ENCODE measurements around the gene NSFL1C.

- TF ChIP-seq CTCF (IDR thresholded peaks at IDR 0.05) (no peak), ZFX (IDR thresholded peaks at IDR 0.05; ENCODE audit: borderline replicate concordance) (no peak)
Measured at GRCh38 chr20:1505361-1505760, 38.7 kb upstream of the NSFL1C start.
